Measurements from ENCODE around the gene EPG5.
"Not testable (repeated sequence)": the region's sequence is repeated elsewhere in the genome, so short reads cannot be mapped to it uniquely, and the experiment has no call there.

EPG5 gene

GRCh38 chr18:45863469-45863868 is 103.7 kb downstream of the EPG5 start:
- no peak for DNase-seq

GRCh38 chr18:45861926-45862325 is 105.2 kb downstream of the EPG5 start:
- no peak for DNase-seq

GRCh38 chr18:45860971-45861370 is 106.2 kb downstream of the EPG5 start:
- no peak for DNase-seq

GRCh38 chr18:45860492-45860891 is 106.6 kb downstream of the EPG5 start:
- no peak for DNase-seq

GRCh38 chr18:45859334-45859733 is 107.8 kb downstream of the EPG5 start:
- DNase-seq = no peak

- DNase-seq = no peak
Observed at GRCh38 chr18:45856531-45856930, 110.6 kb downstream of the EPG5 start.

GRCh38 chr18:45854036-45854586 is 113.0 kb downstream of the EPG5 start:
- no peak for DNase-seq

- no peak for DNase-seq
Observed at GRCh38 chr18:45852631-45853030, 114.5 kb downstream of the EPG5 start.

- no peak for DNase-seq
Observed at GRCh38 chr18:45851161-45851925, 115.8 kb downstream of the EPG5 start.

- no peak for DNase-seq
Observed at GRCh38 chr18:45850021-45850420, 117.1 kb downstream of the EPG5 start.

- DNase-seq = no peak
Observed at GRCh38 chr18:45849529-45849928, 117.6 kb downstream of the EPG5 start.

- not testable (repeated sequence) for DNase-seq
Observed at GRCh38 chr18:45848643-45849042, 118.5 kb downstream of the EPG5 start.

- DNase-seq = no peak
Observed at GRCh38 chr18:45847119-45847518, 120.0 kb downstream of the EPG5 start.

- no peak for DNase-seq
Observed at GRCh38 chr18:45845410-45845809, 121.7 kb downstream of the EPG5 start.

- DNase-seq = no peak
Observed at GRCh38 chr18:45844938-45845337, 122.2 kb downstream of the EPG5 start.

GRCh38 chr18:45843019-45843418 is 124.1 kb downstream of the EPG5 start:
- DNase-seq = no peak

- no peak for DNase-seq
Observed at GRCh38 chr18:45841765-45842442, 125.2 kb downstream of the EPG5 start.

- DNase-seq = no peak
Observed at GRCh38 chr18:45841060-45841764, 125.9 kb downstream of the EPG5 start.

- DNase-seq = no peak
Observed at GRCh38 chr18:45839414-45840395, 127.4 kb downstream of the EPG5 start.

- DNase-seq = no peak
Observed at GRCh38 chr18:45838302-45839070, 128.6 kb downstream of the EPG5 start.

GRCh38 chr18:45837283-45838070 is 129.7 kb downstream of the EPG5 start:
- DNase-seq = no peak

Data from right forelimb (tissue), 1 donor.